ENCODE measurements around the gene VPS13A.

VPS13A gene

DNA sequence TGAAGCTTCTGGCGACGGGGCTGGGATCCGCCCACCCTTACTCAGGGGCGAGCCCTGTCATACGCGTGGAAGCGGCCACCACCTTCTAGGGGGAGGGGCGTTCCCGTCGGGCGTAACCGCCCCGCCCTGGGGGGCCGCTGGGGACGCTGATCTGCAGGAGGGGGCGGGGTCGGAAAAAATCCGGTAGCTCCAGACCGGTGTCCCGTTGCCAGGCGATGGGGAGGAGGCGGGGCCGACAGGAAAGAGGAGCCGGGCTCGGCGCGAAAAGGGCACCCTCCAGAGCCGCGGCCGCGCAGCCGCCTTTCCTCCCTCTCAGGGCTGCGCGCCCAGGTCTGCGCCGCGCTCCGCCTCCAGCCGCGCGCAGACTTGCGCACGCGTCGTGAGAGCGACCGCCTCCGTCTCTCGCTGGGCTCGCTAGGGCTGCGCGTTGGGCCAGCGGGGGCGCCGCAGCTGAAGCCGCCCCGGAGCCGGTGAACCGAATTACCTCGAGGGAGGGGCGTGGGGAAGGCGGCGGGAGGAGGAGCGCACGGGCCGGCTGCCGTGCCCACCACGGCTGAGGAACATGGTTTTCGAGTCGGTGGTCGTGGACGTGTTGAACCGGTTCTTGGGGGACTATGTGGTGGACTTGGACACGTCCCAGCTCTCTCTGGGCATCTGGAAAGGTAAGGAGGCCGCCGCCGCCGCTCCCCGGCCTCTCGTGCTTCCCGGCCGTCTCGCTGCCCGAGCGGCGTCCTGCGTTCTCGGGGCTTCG is at the start of gene VPS13A:
TSS of gene VPS13A (plus strand) at position 392 of the 751 bp plus-strand sequence. CDS start at position 563, 171 bp downstream.
- peak; percentile 93 for DNase-seq

DNA sequence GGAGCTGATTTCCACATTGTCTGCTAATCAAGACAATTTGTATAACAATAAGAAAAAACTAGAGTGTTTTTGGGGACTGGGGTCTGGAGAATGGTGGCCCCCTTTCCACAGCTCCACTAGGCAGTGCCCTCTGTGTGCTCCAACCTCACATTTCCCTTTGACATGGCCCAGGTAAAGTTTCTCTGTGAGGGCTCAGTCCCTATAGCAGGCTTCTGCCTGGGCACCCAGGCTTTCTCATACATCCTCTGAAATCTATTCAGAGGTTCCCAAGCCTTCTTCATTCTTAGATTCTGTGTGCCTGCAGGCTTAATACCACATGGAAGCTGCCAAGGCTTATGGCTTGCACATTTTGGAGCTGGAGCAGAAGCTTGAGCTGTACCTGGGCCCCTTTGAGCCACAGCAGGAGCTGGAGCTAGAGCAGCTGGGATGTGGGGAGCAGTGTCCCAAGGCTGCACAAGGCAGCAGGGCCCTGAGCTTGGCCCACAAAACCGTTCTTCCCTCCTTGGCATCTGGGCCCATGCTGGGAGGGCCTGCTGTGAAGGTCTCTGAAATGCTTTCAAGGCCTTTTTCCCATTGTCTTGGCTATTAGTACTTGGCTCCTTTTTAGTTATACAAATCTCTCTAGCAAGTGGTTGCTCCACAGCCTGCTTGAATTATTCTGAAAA is 49.1 kb upstream of the VPS13A start:
- no peak for DNase-seq

GRCh38 chr9:77131399-77131798 is 45.9 kb upstream of the VPS13A start:
- DNase-seq, result no peak

DNA sequence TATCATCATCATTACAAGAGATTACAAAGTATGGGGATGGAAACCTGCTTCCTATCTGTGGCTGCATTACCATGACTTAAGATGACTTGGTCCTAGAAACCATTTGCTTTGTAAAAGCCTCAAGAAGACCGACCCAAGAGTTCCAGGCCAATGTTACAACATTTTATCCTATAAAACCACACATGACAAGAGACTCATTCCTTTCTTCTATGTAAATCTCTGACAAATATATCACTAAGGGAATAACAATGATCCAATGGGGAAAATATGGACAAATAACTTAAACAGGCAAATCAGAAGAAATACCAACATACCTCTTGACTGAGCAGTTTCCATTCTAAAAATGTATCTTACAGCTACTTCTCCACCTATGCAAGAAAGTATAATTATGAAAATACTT is 44.3 kb upstream of the VPS13A start:
- DNase-seq, result no peak

DNA sequence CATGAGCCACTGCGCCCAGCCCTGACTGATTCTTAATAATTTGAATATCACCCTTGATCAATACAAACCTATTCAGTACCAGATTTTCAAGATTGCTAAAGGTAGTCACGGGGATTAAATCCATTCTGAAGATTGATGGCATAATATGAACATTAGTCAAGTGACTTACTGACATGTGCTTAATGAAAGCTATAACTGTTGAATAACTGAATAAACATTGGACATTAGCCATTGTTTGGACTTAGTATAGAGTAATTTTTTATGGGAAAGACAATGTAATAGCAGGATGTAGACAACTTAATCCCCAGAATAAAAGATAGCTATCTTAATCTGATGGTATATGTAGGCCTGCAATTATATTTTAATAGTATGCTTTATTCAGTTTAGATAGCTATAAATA is 35.0 kb upstream of the VPS13A start:
- no peak for DNase-seq

DNA sequence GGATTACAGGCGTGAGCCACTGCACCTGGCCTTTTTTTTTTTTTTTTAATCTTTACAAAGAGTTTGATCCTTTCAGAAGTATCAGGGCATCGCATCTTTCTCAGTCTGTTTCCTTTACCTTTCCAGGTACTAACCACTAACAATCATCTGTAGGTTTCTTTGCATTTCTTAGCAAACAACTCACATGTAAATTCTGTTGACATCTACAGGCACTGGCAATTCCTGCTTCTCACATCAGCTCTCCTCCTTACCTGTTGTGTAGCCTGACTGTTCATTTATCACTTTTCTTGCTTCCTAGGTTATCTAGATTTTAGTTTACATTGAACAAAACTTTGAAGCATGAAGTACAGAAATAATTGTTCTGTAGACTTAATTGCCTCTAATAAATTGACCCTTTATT is 27.5 kb upstream of the VPS13A start:
- DNase-seq, result no peak

- no peak for DNase-seq
These were observed 25.0 kb upstream of the VPS13A start for GRCh38 chr9:77152289-77152688.

DNA sequence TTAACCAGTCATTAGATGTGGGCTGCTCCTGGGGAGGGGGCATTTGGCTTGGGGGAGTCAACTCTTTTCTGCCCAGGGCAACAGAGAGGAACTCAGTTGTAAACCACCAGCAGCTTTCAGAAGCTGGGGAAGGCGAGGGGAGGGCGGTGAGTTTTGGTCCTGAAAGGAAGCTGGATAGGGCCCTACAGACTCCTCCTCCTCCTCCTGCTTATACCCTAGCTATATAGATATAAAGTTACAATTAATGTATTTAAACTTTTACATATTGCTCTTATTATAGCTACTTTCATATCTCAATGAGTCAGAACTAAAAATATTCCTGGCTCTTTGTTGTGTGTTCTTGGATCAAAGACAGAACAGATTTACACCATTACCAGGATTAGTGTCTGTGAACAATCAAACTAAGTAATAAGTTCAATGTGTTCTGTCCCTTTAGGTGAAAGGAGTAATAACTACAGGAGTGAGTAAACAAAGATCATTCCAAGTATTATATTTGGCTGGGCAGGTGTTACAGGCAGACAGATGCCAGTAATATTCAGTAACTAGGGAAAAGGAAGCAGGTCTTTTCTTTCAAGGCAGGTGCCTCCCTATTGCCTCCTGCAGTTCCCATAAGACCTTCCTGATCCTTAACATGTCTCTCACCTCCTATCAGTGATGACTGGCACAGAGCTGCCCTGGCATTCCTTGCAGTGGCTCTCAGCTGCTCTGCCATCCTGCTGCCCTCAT is 20.5 kb upstream of the VPS13A start:
- DNase-seq, result no peak

GRCh38 chr9:77158772-77159513 is 18.4 kb upstream of the VPS13A start:
- DNase-seq, result no peak

- no peak for DNase-seq
These were observed 16.1 kb upstream of the VPS13A start for GRCh38 chr9:77161191-77161590.

DNA sequence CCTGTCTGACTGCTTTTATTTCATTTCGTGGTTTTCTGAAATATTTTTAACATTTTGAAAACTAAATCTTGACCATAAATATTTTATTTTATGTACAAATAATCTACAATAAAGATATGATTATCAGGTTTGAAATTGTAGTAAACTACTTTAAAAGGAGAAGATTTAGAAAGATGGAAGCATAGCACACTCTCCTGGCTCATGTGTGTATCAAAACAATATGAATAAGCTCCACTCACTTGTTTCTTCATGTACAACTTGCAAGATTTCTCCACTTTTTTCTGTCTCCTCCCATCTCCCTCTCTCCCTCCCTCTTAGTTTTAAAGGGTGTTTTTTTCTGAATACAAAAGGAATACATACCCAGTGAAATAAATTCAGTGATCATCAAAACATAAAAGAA is 15.4 kb upstream of the VPS13A start:
- DNase-seq, result no peak

- DNase-seq, result no peak
These were observed 15.0 kb upstream of the VPS13A start for GRCh38 chr9:77162366-77162765.

GRCh38 chr9:77163884-77164283 is 13.4 kb upstream of the VPS13A start:
- DNase-seq, result no peak

- DNase-seq, result no peak
These were observed 11.1 kb upstream of the VPS13A start for GRCh38 chr9:77166193-77166592.

- no peak for DNase-seq
These were observed 6.2 kb upstream of the VPS13A start for GRCh38 chr9:77170991-77171699.

GRCh38 chr9:77175151-77175550 is 2.2 kb upstream of the VPS13A start:
- no peak for DNase-seq

GRCh38 chr9:77176106-77176505 is 1.2 kb upstream of the VPS13A start:
- no peak for DNase-seq

DNA sequence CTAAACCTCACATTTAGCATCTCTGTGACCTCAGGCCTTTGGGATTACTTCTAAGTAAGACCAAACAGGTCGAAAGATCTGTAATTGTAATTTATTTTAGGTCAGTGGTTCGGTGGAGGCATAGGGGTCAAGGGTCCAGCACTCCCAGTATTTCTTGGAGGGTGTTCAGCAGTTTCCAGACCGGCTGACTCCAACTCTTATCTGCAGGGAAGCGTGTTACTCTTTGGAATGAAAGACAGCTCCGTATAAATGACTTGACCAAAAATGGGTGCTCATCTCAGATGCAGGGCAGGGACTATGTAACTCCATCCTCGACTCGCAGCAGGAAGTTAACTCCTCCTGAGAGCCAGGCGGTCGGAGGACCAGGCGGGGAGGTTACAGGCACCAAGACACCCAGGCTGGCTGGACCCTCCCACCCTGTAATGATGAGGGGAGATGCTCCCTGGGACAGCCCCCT is 620 bp upstream of the VPS13A start:
- no peak for DNase-seq

DNA sequence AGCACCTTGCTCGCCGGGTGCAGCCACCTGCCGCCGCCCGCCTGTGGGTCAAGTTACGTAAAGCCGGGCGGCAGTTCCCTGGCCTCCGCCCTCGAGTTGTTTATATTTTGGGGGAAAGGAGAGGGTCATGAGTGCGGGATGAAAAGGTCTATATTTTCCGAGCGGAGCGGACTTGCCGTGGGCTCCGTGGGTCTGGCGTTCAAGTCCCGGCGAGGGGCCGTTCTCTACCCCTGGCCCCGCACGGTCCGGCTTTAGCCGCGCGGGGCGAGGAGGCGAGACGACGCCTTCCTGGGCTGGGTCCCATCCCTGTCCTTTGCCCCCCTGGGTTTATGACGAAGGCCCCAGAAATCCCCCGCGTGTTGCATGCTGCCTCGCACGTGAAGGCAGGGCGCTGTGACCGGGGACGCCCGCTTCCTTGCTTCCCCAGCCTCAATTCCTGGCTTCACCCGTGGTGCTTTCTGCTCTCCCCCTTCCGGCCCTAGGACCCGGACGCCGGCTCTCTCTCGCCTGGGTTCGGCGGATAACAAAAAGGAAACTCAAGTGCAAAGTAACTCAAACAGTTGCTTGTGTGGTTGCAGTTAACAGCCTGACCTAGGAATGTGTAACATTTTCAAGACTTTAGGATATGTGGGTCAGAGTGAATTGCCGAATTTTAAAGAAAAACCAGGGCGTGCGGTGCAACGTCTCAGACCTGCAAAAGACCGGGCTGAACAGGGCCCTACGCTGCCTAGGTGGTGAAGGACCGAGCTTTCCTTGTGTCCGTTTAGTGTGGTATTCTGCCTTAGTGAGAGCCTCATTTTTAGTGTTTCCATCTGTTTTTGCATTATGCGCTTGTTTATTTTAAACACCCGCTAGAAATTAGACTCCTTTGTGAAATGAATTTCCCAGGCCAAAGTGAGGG is 810 bp downstream of the VPS13A start:
- peak; percentile 64 for DNase-seq

GRCh38 chr9:77180056-77180455 is 2.7 kb downstream of the VPS13A start:
- DNase-seq, result no peak

DNA sequence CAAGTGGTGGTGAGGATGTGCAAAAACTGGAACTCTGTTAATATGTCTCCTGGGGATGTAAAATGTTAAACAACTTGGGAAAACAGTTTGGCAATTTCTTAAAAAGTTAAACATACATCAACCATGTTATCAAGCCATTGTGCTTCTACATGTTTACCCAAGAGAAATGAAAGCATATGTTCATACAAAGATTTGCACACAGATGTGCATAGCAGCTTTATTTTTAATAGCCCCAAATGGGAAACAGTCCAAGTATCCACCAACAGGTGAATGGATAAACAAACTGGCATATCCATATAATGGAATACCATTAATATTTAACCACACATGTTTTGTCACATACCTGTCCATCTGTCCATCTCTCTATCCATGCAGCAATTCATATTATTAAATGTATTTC is 6.2 kb downstream of the VPS13A start:
- DNase-seq, result no peak
